Globus pallidus (tissue), 1 donor: ENCODE results near the gene WBP1.
"Not testable (repeated sequence)": the region's sequence is repeated elsewhere in the genome, so short reads cannot be mapped to it uniquely, and the experiment has no call there.

Source experiments
- DNase-seq: peaks from one replicate; pipeline ENCODE4 v3.0.0-alpha.2; 2015; ENCODE audit warnings: low spot score

Gene WBP1

DNA sequence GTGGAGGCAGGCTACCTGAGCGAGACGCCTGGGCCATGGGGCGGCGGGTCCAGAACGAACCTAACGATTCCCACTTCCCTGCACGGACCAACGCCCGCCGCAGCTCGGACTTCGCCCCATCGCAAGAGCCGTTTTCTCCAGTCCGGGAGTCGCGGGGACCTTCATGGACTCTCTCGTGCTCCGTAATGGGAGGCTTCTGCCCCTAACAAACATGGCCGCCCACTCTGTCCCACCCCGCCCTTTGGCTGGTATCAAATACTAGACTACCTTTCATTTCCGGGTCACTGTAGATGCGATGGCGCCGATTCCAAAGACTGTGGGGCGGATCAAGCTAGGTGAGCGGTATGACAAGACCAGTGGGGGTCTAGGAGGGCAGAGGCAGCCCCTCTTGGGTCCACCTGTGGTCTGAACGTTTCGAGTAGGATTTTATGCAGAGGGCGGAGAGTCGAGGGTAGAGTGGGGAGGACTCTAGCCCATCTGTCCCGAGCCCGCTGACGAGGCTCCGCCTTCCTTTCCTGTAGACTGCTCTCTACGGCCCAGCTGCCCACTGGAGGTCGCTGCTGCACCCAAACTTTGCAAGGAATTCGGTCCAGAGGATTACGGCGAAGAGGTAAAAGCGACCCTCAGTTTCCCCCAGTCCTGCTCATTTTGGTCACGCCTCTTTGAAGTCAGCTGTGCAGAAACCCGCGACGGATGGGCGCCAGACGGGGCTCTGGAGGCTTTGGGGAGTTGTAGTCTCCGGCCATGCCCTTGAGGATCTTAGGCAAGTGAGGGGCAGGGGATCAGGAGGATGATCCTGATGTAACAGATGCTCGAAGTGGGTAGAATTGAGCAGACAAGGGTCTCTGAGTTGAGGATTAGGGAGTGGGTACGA lies 24.8 kb downstream of the WBP1 start, which contains the start of the genes CCDC142 and TTC31:
TSS of gene CCDC142 (minus strand) at position 198 of the 874 bp plus-strand sequence. CDS start at position 37, 161 bp downstream.
TSS of gene TTC31 (plus strand) at position 281 of the 874 bp plus-strand sequence. CDS start at position 296, 15 bp downstream.
- DNase-seq = peak; percentile 97

DNA sequence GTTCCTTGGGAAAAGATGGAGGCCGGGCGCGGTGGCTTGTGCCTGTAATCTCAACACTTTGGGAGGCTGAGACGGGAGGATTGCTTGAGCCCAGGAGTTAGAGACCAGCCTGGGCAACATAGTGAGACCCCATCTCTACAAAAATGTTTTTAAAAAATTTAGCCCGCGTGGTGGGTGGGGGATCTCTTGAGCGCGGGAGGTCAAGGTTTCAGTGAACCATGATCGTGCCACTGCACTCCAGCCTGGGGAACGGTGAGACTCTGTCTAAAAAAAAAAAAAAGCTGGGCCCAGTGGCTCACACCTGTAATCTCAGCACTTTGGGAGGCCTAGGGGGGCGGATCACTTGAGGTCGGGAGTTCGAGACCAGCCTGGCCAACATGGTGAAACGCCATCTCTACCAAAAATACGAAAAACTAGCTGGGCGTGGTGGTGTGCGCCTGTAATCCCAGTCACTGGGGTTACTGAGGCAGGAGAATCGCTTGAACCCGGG lies 25.5 kb downstream of the WBP1 start:
- DNase-seq = not testable (repeated sequence)

DNA sequence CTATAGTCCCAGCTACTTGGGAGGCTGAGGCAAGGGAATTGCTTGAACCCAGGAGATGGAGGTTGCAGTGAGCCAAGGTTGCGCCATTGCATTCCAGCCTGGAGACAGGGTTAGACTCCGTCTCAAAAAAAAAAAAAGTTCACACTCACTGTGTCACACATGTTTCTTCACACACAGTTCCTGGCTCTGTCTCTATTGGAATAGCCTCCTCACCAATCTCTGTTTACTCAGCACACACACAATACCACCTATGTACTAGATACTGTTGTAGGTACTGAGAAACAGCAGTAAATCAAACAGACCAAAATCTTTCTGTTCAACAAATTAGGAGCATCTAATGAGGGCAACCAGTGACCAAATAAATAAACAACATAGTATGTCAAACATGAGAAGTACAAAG lies 27.9 kb downstream of the WBP1 start:
- DNase-seq = no peak

DNA sequence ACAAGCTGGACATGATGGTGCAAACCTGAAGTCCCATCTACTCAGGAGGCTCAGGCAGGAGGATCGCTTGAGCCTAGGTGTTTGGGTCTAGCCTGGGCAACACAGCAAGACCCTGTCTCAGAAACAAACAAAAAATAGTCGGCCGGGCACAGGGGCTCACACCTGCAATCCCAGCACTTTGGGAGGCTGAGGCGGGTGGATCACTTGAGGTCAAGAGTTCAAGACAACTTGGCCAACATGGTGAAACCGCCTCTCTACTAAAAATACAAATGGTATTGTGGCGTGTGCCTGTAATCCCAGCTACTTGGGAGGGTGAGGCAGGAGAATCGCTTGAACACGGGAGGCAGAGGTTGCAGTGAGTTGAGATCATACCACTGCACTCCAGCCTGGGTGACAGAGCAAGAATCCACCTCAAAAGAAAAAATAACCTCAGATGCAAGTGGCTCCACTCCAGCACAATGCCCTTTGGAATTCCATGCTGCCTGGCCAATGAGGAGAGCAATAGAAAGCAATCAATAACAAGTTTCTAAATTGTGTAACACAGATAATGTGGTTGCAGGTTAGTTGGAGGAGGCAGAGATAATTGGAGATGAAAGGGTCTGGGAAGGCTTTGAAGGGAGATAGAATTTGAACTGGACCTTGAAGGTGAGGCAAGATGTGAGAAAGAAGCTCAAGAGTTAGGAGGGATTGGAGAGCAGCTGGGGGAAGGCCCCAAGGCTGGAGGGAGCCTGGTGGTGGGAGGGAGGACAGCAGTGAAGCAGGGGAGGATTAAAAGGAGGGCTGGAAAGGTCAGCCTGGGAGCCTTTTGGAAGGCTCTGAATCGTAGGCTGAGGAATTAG lies 30.6 kb downstream of the WBP1 start:
- DNase-seq = no peak

DNA sequence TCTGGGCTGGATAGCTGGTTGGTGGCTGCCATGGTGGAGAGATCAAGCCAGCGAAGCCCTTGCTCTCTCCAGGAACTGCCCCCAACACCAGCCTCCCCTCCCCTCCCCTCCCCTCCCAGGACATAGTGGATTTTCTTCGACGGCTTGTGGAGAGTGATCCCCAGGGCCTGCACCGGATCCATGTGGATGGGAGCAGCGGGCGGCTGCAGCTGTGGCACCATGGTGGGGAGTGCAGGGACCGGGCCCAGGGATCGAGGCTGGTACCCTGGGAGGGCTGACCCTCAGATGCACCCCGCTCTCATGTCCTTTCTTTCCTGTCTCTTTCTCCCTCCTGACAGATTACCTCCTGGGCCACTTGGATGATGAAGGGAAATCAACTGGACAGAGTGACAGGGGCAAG lies 31.7 kb downstream of the WBP1 start:
- DNase-seq = no peak

DNA sequence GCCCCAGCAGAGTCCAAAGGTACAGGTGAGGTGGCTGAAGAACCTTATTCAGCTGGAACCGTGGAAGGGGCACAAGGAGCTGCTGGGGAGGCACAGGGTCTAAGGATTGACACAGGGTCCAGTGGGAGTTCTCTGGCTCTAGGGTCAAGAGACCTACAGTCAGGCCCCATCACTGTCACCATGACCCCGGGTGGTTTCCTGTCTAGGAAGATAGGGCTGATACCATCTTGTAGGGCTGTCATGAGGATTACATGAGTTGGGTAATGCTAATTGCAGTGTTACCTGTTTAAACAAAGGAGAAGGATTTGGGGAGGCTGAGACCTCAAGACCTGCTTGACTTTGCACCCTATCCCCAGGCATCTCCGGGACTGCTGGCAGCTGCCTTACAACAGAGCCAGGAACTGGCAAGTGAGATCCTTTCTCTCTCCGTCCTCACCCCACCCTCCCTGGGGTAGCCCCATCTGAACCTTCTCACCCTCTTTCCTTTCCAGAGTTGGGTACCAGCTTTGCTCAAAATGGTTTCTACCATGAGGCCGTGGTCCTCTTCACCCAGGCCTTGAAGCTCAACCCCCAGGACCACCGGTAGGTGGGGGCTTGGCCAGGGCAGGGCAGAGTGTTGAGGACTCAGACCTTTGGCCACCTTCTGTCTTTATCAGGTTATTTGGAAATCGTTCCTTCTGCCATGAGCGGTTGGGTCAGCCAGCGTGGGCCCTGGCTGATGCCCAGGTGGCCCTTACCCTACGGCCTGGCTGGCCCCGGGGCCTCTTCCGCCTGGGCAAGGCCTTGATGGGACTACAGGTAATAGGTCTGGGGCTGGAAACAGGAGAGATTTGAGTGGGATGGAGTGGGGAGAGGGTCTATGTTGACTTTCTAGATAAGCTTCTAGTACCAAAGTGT lies 33.7 kb downstream of the WBP1 start:
- no peak for DNase-seq

DNA sequence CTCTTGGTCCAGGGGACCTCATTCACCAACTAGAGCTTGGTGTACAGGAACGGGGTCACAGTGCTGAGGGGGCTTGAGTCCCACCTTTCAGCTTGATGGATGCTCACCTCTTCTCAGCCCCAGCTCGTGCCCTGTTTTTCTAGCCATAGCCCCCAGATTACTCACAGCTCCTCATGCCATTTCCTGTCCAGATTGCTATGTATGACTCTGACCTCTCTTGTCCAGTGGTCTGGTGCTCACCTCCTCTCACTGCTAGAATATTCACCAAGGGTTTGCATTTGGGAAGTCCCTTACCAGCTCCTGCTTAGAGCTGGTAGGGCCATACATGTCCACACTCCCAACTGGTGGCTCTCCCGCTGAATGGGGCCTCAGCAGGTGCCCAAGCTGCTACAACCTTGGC lies 35.3 kb downstream of the WBP1 start:
- DNase-seq = no peak

DNA sequence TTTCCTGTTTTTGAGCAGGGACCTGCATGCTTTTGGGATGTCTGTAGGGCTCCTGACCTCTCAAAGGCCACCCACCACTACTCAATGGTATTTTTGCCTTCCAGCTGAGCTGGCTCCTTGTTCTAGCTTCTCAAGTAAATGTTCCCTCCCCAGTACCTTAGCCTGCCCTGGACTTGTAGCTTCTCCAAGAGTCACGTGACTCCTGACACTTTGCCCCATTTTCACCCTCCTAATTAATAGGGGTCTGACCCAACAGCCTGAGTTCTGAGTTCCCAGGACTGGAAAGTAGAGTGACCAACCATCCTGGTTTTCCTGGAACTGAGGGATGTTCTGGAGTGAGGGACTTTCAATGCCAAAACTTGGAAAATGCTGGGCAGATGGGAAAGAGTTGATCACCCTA lies 37.2 kb downstream of the WBP1 start:
- DNase-seq = no peak

DNA sequence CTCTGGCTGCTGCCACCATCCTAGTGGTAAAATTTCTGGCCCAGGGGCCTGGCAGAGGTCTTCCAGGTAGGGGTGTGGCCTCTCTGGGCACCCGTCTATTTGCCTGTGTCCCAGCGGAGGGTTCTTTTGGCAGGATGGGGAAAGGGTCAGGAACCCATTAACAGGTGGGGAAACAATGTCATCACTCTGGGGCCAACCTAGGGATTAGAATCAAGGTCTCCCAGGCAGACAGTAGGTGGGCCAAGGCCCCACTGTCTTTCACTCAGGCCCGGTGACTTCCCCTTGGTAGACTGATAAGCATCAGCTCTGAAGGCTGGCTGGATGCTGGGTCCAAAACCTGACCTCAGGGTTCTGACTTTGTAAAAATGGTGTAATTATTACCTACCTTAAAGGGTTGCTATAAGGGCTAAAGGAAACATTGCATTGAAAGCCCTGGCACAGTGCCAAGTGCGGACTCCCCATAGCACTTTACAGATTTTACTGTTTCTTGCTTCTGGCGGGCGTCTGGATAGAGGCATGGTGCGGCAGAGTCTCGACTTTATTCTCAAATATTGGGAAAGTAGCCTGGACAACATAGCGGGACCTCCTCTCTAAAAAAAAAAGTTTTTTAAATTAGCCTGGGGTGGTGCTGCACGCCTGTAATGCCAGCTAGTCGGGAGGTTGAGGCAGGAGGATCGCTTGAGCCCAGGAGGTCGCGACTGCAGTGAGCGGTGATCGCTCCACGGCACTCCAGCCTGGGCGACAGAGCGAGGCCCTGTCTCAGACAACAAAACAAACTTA lies 38.9 kb downstream of the WBP1 start:
- DNase-seq = no peak

DNA sequence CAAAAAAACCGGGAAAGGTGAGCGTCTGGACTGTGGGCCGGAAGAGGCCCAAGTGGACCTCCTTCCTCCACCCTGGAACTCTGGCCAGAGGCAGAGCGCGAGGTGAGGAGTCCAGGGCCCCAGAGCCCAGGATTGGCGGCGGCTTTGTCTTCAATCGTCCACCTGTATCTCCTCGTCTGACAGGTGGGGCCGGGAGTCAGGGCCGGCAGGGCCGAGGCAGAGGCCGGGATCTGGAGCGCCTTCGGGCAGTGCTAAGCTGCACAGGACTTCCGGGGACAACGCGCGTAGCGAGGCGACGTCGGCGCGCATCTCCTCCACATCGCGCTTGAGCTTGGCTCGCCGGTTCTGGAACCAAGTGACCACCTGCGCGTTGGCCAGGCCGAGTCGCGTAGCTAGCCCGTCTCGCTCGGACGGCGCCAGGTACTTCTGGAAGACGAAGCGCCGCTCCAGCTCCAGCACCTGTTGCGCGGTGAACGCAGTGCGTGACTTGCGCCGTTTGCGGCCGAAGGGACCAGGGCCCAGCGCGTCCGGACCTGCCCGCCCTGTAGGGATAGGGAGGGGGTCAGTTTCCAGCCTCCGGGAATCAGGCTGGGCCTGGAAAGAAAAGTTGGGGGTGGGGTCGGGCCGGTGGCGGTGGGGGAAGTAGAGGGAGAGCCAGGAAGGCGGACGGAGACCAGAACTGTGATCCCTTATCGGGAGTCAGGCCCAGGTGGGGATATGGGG lies 39.7 kb downstream of the WBP1 start:
- no peak for DNase-seq

DNA sequence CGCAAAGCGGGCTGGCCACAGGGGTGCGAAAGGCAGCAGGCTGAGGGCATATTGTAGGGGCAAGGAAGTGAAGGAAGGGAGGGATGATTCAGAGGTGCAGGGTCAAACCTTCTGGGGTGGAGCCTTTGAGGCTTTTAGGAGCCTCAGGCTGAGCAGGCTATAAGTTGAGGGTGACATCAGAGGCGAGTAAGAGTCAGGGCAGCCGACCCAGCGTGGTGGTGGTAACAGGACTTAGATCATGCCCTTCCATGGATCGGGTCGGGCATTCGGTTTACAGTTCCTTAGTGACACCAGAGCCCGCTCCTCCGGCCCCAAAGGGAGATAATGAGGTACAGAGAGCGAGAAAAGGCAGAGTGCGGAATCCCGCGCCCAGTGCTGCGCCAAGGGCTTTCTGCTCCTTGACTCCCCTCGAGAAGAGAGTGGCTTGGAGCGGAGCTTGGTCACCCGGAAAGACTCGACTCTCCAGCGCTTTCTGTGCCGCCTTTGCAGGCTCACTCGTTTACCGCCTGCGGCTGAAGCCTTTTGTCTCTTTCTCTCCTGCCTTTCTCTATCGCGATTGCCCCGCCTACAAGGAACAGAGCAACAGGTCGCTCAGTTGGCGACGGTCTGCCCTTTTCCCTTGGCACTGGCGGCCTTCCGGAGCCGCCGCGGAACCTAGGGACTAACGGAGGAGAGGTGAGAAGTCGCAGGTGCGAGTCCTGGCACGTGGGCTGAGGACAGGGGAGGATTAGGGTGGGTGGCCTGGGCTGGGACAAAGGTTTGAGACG lies 40.4 kb downstream of the WBP1 start:
- no peak for DNase-seq

DNA sequence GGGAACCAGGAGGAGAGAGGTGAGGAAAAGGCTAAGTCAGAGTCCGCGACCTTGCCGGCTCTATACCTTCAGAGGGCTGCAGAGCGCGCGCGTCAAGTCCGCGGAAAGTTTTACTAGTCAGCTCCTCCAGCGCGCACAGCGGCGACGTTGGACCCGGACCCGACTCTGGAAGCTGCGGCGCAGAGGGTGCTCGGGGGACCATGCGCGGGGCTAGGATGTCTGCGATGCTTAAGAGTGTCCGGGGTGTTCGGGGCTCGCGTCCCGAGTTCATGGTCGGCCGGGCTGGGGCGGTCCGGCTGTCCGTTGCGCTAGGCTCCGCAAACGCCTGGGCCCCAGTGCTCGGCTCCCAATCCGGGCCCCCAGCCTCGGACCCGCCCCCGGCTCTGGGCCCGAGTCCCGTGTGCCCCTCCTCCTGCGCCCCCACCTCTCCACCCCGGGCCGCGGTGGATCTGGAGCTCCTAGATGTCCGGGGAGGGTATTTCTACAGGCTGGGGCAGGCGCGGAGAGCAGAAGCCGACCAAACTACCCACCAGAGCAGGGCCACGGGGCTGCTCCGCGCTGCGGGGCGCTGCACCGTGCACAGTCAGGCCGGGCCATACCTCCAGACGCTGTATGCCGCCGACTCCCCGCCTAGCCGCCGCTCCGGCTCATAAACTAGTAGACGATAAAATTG lies 41.2 kb downstream of the WBP1 start, which contains the start of gene LBX2:
TSS of gene LBX2 (minus strand) at position 337 of the 673 bp plus-strand sequence. CDS start at position 271, 66 bp downstream.
- DNase-seq = no peak

DNA sequence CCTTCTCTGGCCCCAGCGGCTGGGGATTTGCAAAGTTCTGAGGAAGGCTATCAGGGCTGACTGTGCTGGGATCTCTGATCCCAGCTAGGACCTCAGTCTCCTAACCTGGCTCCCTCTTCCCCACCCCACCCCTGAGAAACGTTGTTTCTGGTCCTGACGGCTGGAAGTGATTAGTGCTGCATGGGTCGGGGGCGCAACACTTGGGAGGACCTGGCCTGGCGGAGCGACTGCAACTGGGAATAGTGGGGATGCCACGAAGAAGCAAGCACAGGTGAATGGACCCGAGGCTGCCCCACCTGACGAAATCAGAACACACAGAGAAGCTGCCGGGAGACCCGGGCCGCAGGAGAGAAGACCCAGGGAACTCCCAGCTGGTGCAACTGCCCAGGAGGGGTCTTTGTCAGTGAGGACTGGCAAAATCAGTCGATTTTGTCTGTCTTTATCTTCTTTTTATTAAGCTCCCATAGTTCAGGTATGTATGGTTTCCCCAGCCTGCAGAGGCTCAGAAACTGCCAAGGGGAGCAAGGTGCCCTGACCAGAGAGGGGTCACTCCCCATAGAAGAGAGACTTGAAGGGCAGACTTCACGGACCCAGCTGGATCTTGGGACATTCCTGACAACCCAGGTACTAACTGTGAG lies 41.8 kb downstream of the WBP1 start:
- no peak for DNase-seq

DNA sequence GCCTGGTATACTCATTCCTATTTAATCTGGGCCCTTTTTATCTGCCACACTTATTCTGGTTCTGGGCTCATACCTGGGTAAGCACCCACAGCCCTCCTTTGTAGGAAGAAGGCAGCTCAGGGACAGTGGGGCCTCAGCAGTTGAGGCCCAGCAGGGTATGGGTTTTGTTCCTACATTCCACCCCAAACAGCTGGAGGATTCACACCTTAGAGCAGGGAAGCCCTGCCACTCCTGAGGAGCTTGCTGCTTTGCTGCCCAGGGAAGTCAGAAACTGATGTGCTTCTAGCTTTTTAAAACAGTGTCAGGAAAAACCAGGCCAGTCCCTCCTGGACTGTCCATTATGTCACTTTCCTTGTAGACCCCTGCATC lies 42.3 kb downstream of the WBP1 start:
- no peak for DNase-seq

DNA sequence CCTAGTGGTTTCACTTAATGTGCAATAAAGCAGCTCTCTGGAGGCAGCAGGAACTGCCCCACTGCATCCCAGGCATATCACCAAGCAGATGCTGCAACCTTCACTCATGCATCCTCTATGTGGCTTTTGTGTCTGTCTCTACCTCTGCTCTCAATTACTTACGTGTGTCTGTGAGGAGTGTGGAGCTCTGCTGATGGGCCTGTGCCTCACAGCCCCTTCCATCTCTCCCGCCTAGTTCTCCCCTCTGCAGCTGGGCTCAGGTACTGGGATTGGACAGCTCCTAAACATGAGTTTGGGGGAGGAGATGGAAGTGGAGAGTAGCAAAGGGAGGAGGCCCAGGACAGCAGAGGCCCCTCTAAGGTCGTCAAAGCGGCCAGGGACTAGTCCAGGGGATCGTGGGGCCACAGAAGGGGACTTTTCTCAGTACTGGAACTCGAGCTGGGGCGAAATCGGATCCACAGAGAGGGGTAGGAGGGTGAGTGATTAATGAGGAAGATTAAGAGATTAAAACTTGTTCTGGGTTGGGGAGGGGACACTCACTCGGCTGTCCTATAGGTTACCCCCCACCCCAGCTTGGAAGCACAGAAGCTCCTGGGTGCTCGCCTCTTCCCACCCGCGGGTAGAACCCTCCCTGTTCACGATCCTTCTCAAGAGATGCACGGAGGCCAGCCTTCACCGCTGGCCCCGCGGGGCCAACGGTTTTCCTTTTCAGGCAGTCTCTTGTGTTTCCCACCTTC lies 43.3 kb downstream of the WBP1 start:
- DNase-seq = no peak

DNA sequence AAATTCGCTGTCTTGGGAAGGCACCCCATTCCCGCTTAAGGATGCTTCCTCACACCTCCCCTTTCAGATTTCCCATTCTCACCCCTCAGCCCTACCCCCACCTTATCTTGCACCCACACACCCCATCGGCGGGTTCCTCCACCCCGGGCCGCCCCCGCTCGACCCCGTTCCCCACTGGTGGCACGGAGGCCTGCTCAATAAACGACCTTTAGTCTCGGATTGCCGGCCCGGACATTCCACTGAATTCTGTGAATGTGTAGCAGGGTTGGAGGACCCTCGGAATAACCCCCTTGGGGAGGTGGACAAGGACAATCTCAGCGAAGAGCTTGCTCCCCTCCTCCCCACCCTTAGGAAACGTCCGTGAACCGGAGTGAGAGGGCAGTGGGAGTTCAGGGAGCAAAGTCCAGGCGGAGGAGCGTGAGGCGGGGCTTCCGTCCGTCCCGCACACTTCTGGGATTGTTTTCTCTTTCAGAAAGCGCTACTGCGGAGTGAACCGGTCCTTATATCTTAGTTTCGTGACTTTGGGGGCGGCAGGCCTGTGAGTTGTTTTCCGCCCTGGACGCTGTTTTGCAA lies 44.0 kb downstream of the WBP1 start:
- no peak for DNase-seq
